NT2/D1 (cell line): ENCODE results near the gene RBM47.

Experiments
- SUZ12 ChIP-seq: IDR thresholded peaks from 2 replicates; pipeline ENCODE4 v1.6.1; 2011; ENCODE audit not compliant: insufficient read length, insufficient read depth; ENCODE audit errors: extremely low read depth
- YY1 ChIP-seq: IDR thresholded peaks from 2 replicates; pipeline ENCODE4 v1.6.1; 2011; ENCODE audit not compliant: insufficient read length, insufficient read depth
- ZNF274 ChIP-seq: IDR thresholded peaks from 2 replicates; pipeline ENCODE4 v1.6.1; 2011; ENCODE audit warnings: mild to moderate bottlenecking, low read depth, low read length

GRCh38 chr4:40417941-40418340 lies 211.7 kb downstream of the RBM47 start:
- TF ChIP-seq YY1 (no peak), ZNF274 (no peak), SUZ12 (no peak)
